Stimulated activated CD8-positive, alpha-beta memory T cell treated with anti-CD3 and anti-CD28 coated beads, Interleukin-15, amount 100 ng/mL, for 1 hour (primary cell): ENCODE results near the gene KCNJ12.
"Not testable (repeated sequence)": the region's sequence is repeated elsewhere in the genome, so short reads cannot be mapped to it uniquely, and the experiment has no call there.

Experiments
- DNase-seq: peaks from one replicate; pipeline ENCODE4 v3.0.0-alpha.2; 2020; ENCODE audit warnings: low read depth

The KCNJ12 gene

DNA sequence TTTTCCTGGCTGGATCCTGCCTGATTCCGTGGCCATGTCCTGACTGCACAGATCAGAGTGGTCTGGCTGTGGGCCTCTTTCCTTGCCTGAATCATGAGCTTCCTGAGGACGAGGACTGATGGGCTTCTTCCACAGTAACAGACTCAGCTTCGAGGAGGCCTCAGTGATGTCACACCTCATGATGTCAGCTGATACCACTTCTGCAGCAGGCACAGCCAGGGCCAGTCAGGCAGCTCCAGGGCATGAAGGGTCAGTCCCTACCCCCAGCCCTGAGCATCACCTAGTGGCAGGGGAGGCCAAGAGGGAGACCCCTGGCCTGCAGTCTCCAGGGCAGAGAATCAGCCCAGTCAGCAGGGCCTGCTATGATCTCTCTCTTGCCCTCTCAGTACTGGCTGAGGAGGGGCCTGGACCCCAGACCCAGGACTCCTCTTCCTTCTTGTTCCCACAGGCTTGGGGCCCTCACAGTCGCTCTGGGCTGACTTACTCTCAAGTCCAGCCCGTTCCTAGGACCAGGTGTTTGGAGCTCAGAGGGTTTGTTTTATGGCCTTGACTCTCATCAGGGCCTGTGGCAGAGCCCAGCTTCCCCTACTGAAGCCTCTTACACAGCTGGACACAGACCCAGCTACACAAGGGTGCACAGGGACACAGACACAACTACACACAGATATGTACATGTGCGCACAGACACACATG is 26.7 kb upstream of the KCNJ12 start:
- not testable (repeated sequence) for DNase-seq

- not testable (repeated sequence) for DNase-seq
These were observed 25.7 kb upstream of the KCNJ12 start for GRCh38 chr17:21350495-21350894.

GRCh38 chr17:21351366-21352065 is 24.6 kb upstream of the KCNJ12 start:
- no peak for DNase-seq

DNA sequence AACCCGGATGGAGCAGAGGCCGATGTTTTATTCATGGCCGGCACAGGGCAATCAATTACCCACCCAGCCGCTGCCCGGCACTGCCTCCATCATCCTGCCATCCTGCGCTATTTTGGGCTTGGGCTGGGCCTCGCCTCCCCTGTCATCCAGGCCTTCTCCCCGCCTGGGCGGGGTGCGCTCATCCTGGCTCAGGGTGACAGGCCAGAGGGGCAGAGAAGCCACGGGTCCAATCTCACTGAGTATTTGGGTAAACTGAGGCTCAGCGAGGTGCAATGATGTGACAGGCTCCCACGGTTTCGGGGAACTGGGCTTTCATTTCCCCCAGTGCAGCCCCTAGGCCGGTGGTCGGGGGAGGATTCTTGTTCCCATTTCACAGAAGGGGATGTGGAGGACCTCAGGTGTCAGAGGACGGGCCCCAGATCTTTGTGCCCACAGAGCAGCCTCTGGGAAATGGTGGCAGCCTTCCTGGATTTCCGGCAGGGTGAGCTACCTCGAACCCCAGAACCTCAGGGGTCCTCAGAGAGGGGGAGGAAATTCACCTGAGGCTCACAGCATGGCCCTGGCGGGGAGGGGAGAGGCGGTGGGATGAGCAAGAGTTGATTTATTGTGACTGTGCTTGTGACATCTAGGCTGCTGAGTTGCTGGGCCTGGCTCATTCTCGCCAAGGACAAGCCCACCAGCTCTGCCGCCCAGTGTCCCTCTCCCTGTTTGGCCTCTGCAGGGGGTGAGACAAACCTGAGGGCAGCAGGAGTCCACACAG is 23.8 kb upstream of the KCNJ12 start:
- no peak for DNase-seq

GRCh38 chr17:21352981-21353265 is 23.2 kb upstream of the KCNJ12 start:
- DNase-seq: no peak

- no peak for DNase-seq
These were observed 22.7 kb upstream of the KCNJ12 start for GRCh38 chr17:21353326-21354010.

- DNase-seq: no peak
These were observed 21.3 kb upstream of the KCNJ12 start for GRCh38 chr17:21354796-21355385.

- no peak for DNase-seq
These were observed 20.6 kb upstream of the KCNJ12 start for GRCh38 chr17:21355586-21355985.

DNA sequence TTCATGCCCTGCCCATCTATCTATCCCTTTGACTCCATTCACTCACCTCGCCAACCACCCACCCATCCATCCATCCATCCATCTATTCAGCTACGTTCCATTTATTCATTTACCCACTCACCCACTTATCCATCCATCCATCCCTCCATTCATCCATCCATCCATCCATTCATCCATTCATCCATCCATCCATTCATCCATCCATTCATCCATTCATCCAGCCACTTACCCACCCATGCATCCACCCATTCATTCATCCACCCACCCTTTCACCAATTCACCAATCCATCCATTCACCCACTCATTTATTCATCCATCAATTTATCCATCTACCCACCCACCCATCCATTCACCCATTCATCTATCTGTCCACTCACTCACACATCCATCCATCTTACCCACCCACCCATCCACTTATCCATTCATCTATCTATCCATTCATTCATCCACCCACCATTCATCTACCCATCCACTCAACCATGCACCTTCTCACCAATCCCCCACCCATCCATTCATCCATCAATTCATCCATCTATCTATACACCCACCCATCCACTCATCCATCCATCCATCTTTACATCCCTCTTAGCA is 19.5 kb upstream of the KCNJ12 start:
- DNase-seq: no peak

- no peak for DNase-seq
These were observed 18.9 kb upstream of the KCNJ12 start for GRCh38 chr17:21357281-21357680.

DNA sequence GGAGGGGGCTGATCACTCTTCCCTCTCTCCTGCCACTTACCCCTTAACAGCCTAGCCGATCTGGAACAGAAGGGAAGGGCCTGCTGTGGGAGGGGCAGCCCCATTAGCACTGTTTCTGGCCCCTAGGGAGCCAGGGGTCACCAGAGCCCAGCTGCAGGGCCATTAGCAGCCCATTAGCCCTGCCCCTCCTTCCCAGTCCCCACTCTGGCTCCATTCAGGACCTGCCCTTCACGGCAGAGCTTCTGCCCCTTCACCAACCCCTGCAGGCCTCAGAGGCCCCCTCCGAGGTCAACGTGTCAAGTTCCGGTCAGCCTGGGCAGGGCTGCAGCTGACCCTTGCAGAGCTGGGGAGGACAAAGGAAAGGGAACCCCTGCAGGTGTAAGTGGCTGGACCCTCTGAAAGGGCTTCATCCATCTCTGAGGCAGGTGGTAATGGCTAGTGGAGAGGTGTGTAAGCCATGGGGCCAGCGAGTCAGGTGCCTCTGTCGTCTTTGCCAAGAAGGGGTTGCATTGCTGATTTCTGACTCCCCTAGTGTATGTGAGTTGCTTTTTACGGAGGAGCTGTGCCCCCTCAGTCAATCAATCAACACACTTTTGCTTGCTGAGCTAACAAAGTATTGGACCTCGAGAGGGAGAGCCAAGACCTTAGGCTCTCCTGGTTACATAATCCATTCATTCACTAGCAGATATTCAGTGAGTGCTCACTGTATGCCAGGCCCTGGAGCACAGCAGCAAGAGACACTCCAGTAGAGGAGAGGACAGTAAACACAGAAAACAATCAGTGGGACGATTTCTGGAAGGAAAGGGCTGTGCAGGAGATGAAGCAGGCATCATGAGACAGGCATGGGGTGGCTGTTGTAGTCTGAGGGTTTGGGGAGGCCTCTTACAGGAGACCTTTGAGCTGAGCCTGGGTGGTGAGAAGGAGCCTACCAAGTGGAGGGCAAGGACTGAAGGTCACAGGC is 18.2 kb upstream of the KCNJ12 start:
- no peak for DNase-seq

GRCh38 chr17:21358682-21359482 is 17.3 kb upstream of the KCNJ12 start:
- no peak for DNase-seq

- DNase-seq: no peak
These were observed 16.7 kb upstream of the KCNJ12 start for GRCh38 chr17:21359483-21359840.

DNA sequence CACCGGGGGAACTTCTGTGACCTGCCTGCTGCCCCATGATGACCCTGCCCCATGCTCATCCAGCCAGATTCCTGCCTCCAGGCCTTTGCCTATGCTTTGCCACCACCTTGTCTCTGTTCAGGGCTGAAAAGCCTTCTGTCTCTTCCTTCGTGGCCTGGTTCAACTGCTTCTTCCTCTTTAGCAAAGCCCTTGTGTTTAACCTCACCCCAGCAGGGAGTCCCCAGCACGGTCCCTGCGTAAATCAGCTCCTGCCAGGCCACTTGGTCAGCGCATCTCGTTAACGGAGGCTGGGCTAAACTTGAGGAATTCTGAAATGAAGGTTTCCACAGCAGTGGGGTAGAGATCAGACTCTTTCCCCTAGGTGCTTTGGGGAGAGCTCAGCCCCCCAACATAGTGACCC is 16.1 kb upstream of the KCNJ12 start:
- DNase-seq: no peak

GRCh38 chr17:21361020-21361809 is 14.9 kb upstream of the KCNJ12 start:
- no peak for DNase-seq

DNA sequence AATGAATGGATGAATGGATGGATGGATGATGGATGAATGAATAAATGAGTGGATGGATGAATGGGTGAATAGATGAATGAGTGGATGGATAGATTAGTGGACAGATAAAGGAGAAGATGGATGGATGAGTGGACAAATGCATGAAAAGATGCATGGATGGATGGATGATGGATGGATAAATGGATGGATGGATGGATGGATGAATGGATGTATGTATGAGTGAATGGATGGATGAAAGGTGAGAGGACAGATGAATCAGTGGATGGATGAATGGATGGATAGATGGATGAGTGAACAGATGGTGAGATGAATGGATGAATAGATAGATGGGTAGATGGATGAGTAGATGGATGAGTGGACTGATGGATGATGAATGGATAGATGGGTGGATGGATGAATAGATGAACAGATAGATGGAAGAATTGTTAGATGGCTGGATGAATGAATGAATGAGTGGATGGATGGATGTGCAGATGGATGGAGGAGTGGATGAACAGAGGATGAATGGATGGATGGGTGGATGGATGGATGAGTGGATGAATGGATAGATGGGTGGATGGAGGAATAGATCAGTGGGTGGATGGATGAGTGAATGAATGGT is 13.7 kb upstream of the KCNJ12 start:
- DNase-seq: no peak

GRCh38 chr17:21363776-21364642 is 12.1 kb upstream of the KCNJ12 start:
- no peak for DNase-seq

DNA sequence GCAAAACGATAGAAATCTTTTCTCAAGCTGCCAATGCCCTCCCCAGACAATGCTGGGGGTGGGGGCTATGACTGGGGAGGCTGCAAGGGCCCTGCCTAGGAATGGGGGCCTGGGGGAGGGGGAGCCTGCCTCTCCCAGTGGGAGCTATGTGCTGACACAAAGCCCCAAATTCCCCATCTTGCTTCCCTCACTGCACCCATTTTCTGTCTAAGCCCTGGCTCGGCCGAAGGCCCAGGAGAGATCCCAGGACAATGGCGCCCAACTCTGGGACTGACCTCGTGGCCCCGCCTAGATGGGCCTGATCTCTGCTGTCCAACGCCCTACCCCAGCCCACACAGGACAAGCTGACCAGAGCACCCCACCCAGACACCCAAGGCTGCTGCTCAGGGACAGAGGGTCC is 11.1 kb upstream of the KCNJ12 start:
- no peak for DNase-seq
